HCT116 (cell line): ENCODE data around the gene KRT13. TPM values are rescaled to one million over a fixed set of nuclear protein-coding genes. Genes with fewer than 3 reads are reported as not detected.

ENCODE experiments used
- ATAC-seq: fragments of 200-7000 bp; cut with Tn5 transposase; 2 replicates; pipeline ENCODE4 v1.9.1; 2020; ENCODE audit warnings: mild to moderate bottlenecking, moderate library complexity
- BruUV-seq: library from RNA; stranded (reverse); fragments of 400-500 nt; replicated peaks from 2 replicates; lab custom pipeline; 2021; lab: Mats Ljungman, UMichigan
- CTCF ChIA-PET: fragments of 300-600 bp; sonication (Branson Sonifier 250); formaldehyde crosslinking; loops from one replicate; lab custom pipeline; 2021; ENCODE audit warnings: antibody characterized with exemption; lab: Charles Lee
- POLR2A ChIA-PET: fragments of 300-600, 350-600 bp; sonication (Branson Sonifier 250); formaldehyde crosslinking; loops from one replicate; lab custom pipeline; 2021; ENCODE audit warnings: antibody characterized with exemption; lab: Charles Lee
- RAD21 ChIA-PET, 2 experiments: fragments of 300-600 bp; sonication (Branson Sonifier 250); formaldehyde crosslinking; loops; one replicate each; lab custom pipeline; 2023; ENCODE audit warnings: low total read pairs in 2 of 2; ENCODE audit not compliant: uncharacterized antibody in 2 of 2, unreplicated experiment in 2 of 2, low non-redundant PET in 1 of 2; lab: Charles Lee
- DNase-seq: peaks from one replicate; pipeline ENCODE4 v3.0.0-alpha.2; 2010; ENCODE audit warnings: low read depth, low spot score
- H2AFZ ChIP-seq: fragments of 200-600 bp; shearing (Covaris generic), sonication (generic); 2 replicates; pipeline ENCODE4 v1.6.1; 2017; ENCODE audit warnings: low read depth, mixed run types, mixed read lengths, antibody characterized with exemption, low read length; ENCODE audit not compliant: poor library complexity, severe bottlenecking
- H3K27ac ChIP-seq: 2 replicates; pipeline ENCODE4 v1.5.1; 2012; ENCODE audit warnings: low read depth, low read length
- H3K27me3 ChIP-seq: fragments of 200-600 bp; sonication (generic); 2 replicates; pipeline ENCODE4 v1.6.1; 2016; ENCODE audit warnings: mixed run types, low read length, mixed read lengths; ENCODE audit not compliant: insufficient read depth
- H3K36me3 ChIP-seq, 2 experiments: fragments of 200-500 bp in 1 of 2; fragments of 200-600 bp in 1 of 2; sonication (Bioruptor generic) in 1 of 2; sonication (generic) in 1 of 2; 2 replicates each; pipeline versions ENCODE4 v1.5.1 to v1.6.1; 2014 to 2016; ENCODE audit warnings: low read length in 2 of 2, inconsistent platforms in 1 of 2, mixed read lengths in 1 of 2, mixed run types in 1 of 2; ENCODE audit not compliant: insufficient read depth in 2 of 2, control insufficient read depth in 1 of 2
- H3K4me1 ChIP-seq, 2 experiments: fragments of 200-600 bp in 1 of 2; sonication (generic) in 1 of 2; 2 replicates each; pipeline versions ENCODE4 v1.5.1 to v1.6.1; 2012 to 2017; ENCODE audit warnings: low read length in 2 of 2, inconsistent platforms in 1 of 2, mild to moderate bottlenecking in 1 of 2, mixed read lengths in 1 of 2, mixed run types in 1 of 2, moderate library complexity in 1 of 2; ENCODE audit not compliant: insufficient read depth in 2 of 2, control insufficient read depth in 1 of 2
- H3K4me2 ChIP-seq: fragments of 200-600 bp; sonication (generic); 2 replicates; pipeline ENCODE4 v1.6.1; 2017; ENCODE audit warnings: mixed run types, low read length, mixed read lengths
- H3K4me3 ChIP-seq, 2 experiments: fragments of 200-600 bp in 1 of 2; sonication (generic) in 1 of 2; replicated peaks in 1 of 2; 2 replicates each; pipeline ENCODE4 v1.5.1; 2011 to 2016; ENCODE audit warnings: low read length in 2 of 2, control low read depth in 1 of 2, low read depth in 1 of 2, mild to moderate bottlenecking in 1 of 2, mixed read lengths in 1 of 2, mixed run types in 1 of 2
- H3K79me2 ChIP-seq: fragments of 200-600 bp; sonication (generic); 2 replicates; pipeline ENCODE4 v1.6.1; 2017; ENCODE audit warnings: mild to moderate bottlenecking, mixed run types, low read length, moderate library complexity, mixed read lengths; ENCODE audit not compliant: insufficient read depth
- H3K9ac ChIP-seq: fragments of 200-600 bp; sonication (generic); 2 replicates; pipeline ENCODE4 v1.6.1; 2016; ENCODE audit warnings: low read length, mixed read lengths
- H3K9me2 ChIP-seq: fragments of 200-600 bp; sonication (generic), shearing (Covaris generic); 2 replicates; pipeline ENCODE4 v1.6.1; 2017; ENCODE audit warnings: mixed run types, mild to moderate bottlenecking, moderate library complexity; ENCODE audit not compliant: insufficient read depth
- H3K9me3 ChIP-seq, 2 experiments: fragments of 200-500 bp in 1 of 2; fragments of 200-600 bp in 1 of 2; sonication (Bioruptor generic) in 1 of 2; sonication (generic) in 1 of 2; 2 replicates each; pipeline ENCODE4 v1.6.1; 2014 to 2017; ENCODE audit warnings: low read length in 2 of 2, mixed read lengths in 2 of 2, inconsistent platforms in 1 of 2, low read depth in 1 of 2, mild to moderate bottlenecking in 1 of 2, mixed run types in 1 of 2, moderate library complexity in 1 of 2; ENCODE audit not compliant: control insufficient read depth in 1 of 2, insufficient read depth in 1 of 2
- H4K20me1 ChIP-seq: fragments of 200-600 bp; sonication (generic), shearing (Covaris generic); 2 replicates; pipeline ENCODE4 v1.6.1; 2017; ENCODE audit warnings: mixed run types, mild to moderate bottlenecking, moderate library complexity; ENCODE audit not compliant: insufficient read depth
- EGR1 ChIP-seq: IDR thresholded peaks from 2 replicates; pipeline ENCODE4 v1.6.1; 2012; ENCODE audit warnings: low read depth
- EZH2phosphoT487 ChIP-seq: fragments of 200-600 bp; IDR thresholded peaks from 2 replicates; pipeline ENCODE4 v1.6.1; 2018; ENCODE audit warnings: antibody characterized with exemption, borderline replicate concordance
- FOSL1 ChIP-seq: IDR thresholded peaks from 2 replicates; pipeline ENCODE4 v1.6.1; 2012; ENCODE audit warnings: low read depth
- JUND ChIP-seq: IDR thresholded peaks from 2 replicates; pipeline ENCODE4 v1.6.1; 2012
- POLR2A ChIP-seq: IDR thresholded peaks from 2 replicates; pipeline ENCODE4 v1.7.0; 2011; ENCODE audit warnings: borderline replicate concordance; ENCODE audit not compliant: insufficient read depth, insufficient read length; ENCODE audit errors: extremely low read depth
- POLR2AphosphoS5 ChIP-seq: IDR thresholded peaks from 2 replicates; pipeline ENCODE4 v1.6.1; 2011; ENCODE audit warnings: mild to moderate bottlenecking, low read depth, low read length, moderate library complexity
- RAD21 ChIP-seq: IDR thresholded peaks from 2 replicates; pipeline ENCODE4 v1.6.1; 2012; ENCODE audit warnings: low read depth, mild to moderate bottlenecking
- SIN3A ChIP-seq: IDR thresholded peaks from 2 replicates; pipeline ENCODE4 v1.6.1; 2012; ENCODE audit warnings: low read depth
- SP1 ChIP-seq: IDR thresholded peaks from 2 replicates; pipeline ENCODE4 v1.6.1; 2012; ENCODE audit warnings: low read depth
- TCF7L2 ChIP-seq: IDR thresholded peaks from 2 replicates; pipeline ENCODE4 v1.7.0; 2011; ENCODE audit warnings: borderline replicate concordance, inconsistent platforms; ENCODE audit not compliant: insufficient read depth, insufficient read length; ENCODE audit errors: extremely low read depth
- YY1 ChIP-seq: IDR thresholded peaks from 2 replicates; pipeline ENCODE4 v1.6.1; 2011; ENCODE audit warnings: low read length, low read depth, moderate library complexity, mild to moderate bottlenecking; ENCODE audit not compliant: insufficient replicate concordance; ENCODE audit errors: extremely low read depth
- ZFX ChIP-seq: fragments of 450-650 bp; IDR thresholded peaks from 2 replicates; pipeline ENCODE4 v1.6.1; 2017
- ZNF274 ChIP-seq: fragments of 200-500 bp; sonication (Bioruptor generic); IDR thresholded peaks from 2 replicates; pipeline ENCODE4 v1.6.1; 2014; ENCODE audit warnings: mild to moderate bottlenecking, low read depth, low read length, inconsistent platforms
- intact Hi-C: fragments of 100-400 bp; cut with micrococcal nuclease; formaldehyde crosslinking; loops from 2 replicates; pipeline ENCODE4 v1.10.0; 2022
- total RNA-seq: library from RNA; stranded (reverse); gene quantifications from one replicate; pipeline ENCODE4 v1.2.1, GENCODE V29; 2021; ENCODE audit not compliant: unreplicated experiment
- TF ChIP-seq, protein P1 (sequence below): IDR thresholded peaks from 2 replicates; pipeline ENCODE4 v1.6.1; 2012
- TF ChIP-seq, protein P2 (sequence below): IDR thresholded peaks from 2 replicates; pipeline ENCODE4 v1.6.1; 2012; ENCODE audit warnings: low read depth
- TF ChIP-seq, protein P3 (sequence below): IDR thresholded peaks from 2 replicates; pipeline ENCODE4 v1.6.1; 2012

KRT13 gene
- total RNA-seq, 1 experiment from 2014 or later: 3.7 TPM

DNA sequence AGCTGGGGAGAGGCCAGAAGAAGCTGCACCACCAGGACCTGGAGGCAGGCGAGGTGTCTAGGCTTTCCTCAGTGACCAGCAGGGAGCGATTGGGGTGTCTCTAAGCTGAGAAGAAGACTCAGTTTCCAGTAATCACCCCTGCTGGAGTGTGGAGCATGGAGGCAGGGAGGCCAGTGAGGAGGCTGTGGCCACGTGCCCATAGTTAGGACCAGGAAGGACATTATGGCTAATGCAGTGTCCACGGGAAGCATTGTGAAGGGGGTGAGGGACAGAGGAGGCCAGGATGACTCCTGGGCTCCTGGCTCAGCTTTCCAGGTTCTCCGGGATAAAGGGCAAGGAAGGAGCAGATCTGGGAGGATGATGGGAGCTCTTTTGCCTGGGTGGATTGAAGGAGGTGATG lies 5.7 kb downstream of the KRT13 start:
- Histone ChIP-seq H2AFZ (no peak overlapping the region), H3K4me3 (peak overlapping the region in 1 of 2 experiments; percentile 21; a peak in 2 of 4 replicates), H3K27me3 (no peaks in the 10 kb centered on the region), H3K36me3 (no peaks in the 10 kb centered on the region), H3K9ac (peak overlapping the region; percentile 58), H3K4me2 (peak overlapping the region; percentile 68), H3K9me2 (no peaks in the 10 kb centered on the region), H3K4me1 (peaks cover 28 to 71% of the 10 kb centered on the region in 2 experiments), H3K9me3 (no peaks in the 10 kb centered on the region), H3K79me2 (no peaks in the 10 kb centered on the region), H4K20me1 (no peaks in the 10 kb centered on the region), H3K27ac (peak overlapping the region; percentile 31; the same call in 1 of the 2 replicates)
- POLR2A ChIA-PET: interaction anchor here (0.6 to 1.8 kb wide), 4 partner anchors 26 to 1091 kb away, joined by 3 to 6 read pairs (median 4); no protein-coding TSS in a partner anchor
- DNase-seq (no peak), ATAC-seq (no peak)
- CTCF ChIA-PET: interaction anchor here (0.6 to 2.3 kb wide), 2 partner anchors 50 to 163 kb away, joined by 3 to 10 read pairs; no protein-coding TSS in a partner anchor
- no peak for TF ChIP-seq EGR1
- no peak for TF ChIP-seq ZFX
- TF ChIP-seq TCF7L2: no peak
- TF ChIP-seq SP1: no peak
- TF ChIP-seq EZH2phosphoT487: no peak
- BruUV-seq: no TSS peak
- intact Hi-C loops: loop anchor here (10.0 kb wide), 1 partner anchor 85 kb away; no protein-coding TSS in a partner anchor
- RAD21 ChIA-PET: no interaction called here

DNA sequence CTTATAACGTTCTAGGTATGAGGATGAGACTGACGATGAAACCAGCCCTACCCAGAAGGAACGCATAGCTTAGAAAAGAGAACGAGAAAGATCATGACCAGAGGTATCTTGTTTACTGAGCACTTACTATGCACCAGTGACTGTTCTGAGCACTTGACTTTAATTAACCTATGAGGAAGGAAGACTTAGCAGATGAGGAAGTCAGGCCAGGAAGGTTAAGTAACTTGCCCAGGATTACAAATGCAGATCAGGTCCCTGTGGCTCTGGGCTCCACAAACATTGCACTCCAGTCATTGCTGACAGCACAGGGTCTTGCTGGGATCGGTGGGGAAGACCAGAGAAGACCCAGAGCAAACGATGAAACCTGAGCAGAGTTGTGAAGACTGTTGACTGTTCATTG lies 7.1 kb downstream of the KRT13 start:
- no peak overlapping the region; the same call in 1 of the 2 replicates for H3K27ac ChIP-seq
- no peaks in the 10 kb centered on the region for H3K27me3 ChIP-seq
- no peaks in the 10 kb centered on the region for H3K9me2 ChIP-seq
- no peak for DNase-seq
- H3K4me2 ChIP-seq: peak overlapping the region; percentile 1; the same call in 1 of the 2 replicates
- H3K4me1 ChIP-seq: peaks cover 34 to 85% of the 10 kb centered on the region in 2 experiments
- H3K9me3 ChIP-seq: no peaks in the 10 kb centered on the region
- intact Hi-C loops: loop anchor here (10.0 kb wide), 1 partner anchor 83 kb away; no protein-coding TSS in a partner anchor
- no peak for ATAC-seq
- TF ChIP-seq TCF7L2 (no peak), SIN3A (no peak), FOSL1 (no peak), JUND (no peak), POLR2AphosphoS5 (no peak), EZH2phosphoT487 (no peak), POLR2A (no peak), ZNF274 (no peak), YY1 (no peak), RAD21 (no peak), ZFX (no peak)
- TF ChIP-seq, protein P1, sequence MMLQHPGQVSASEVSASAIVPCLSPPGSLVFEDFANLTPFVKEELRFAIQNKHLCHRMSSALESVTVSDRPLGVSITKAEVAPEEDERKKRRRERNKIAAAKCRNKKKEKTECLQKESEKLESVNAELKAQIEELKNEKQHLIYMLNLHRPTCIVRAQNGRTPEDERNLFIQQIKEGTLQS: no peak
- TF ChIP-seq, protein P2, sequence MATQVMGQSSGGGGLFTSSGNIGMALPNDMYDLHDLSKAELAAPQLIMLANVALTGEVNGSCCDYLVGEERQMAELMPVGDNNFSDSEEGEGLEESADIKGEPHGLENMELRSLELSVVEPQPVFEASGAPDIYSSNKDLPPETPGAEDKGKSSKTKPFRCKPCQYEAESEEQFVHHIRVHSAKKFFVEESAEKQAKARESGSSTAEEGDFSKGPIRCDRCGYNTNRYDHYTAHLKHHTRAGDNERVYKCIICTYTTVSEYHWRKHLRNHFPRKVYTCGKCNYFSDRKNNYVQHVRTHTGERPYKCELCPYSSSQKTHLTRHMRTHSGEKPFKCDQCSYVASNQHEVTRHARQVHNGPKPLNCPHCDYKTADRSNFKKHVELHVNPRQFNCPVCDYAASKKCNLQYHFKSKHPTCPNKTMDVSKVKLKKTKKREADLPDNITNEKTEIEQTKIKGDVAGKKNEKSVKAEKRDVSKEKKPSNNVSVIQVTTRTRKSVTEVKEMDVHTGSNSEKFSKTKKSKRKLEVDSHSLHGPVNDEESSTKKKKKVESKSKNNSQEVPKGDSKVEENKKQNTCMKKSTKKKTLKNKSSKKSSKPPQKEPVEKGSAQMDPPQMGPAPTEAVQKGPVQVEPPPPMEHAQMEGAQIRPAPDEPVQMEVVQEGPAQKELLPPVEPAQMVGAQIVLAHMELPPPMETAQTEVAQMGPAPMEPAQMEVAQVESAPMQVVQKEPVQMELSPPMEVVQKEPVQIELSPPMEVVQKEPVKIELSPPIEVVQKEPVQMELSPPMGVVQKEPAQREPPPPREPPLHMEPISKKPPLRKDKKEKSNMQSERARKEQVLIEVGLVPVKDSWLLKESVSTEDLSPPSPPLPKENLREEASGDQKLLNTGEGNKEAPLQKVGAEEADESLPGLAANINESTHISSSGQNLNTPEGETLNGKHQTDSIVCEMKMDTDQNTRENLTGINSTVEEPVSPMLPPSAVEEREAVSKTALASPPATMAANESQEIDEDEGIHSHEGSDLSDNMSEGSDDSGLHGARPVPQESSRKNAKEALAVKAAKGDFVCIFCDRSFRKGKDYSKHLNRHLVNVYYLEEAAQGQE: no peak
- TF ChIP-seq, protein P3, sequence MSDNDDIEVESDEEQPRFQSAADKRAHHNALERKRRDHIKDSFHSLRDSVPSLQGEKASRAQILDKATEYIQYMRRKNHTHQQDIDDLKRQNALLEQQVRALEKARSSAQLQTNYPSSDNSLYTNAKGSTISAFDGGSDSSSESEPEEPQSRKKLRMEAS: no peak
- TF ChIP-seq, all 23 proteins: peak for 0
- Histone ChIP-seq H3K9ac (no peak overlapping the region; the same call in 1 of the 2 replicates), H2AFZ (no peak overlapping the region), H3K36me3 (no peaks in the 10 kb centered on the region), H3K79me2 (no peaks in the 10 kb centered on the region), H4K20me1 (no peaks in the 10 kb centered on the region), H3K4me3 (no peak overlapping the region)
- CTCF ChIA-PET: interaction anchor here (1.3 to 4.7 kb wide), 3 partner anchors 51 to 641 kb away, joined by 3 to 23 read pairs (median 7); no protein-coding TSS in a partner anchor
- RAD21 ChIA-PET: interaction anchor here in 1 of 2 experiments (1.7 kb wide), 1 partner anchor 51 kb away, joined by 7 read pairs; no protein-coding TSS in a partner anchor
- BruUV-seq: no TSS peak
- POLR2A ChIA-PET: interaction anchor here (0.8 to 1.8 kb wide), 3 partner anchors 28 to 585 kb away, joined by 3 to 6 read pairs (median 3); partner anchors contain the start of gene KRT19
